Cardiac muscle cell (in vitro differentiated cells and primary cell): ENCODE data around the gene PLEKHH3. TPM values are rescaled to one million over a fixed set of nuclear protein-coding genes. Genes with fewer than 3 reads are reported as not detected.

Experiments used
- DNase-seq, 2 donors: peaks; one replicate each; pipeline versions ENCODE4 v3.0.0 to v3.0.0-alpha.2; 2010 to 2017; ENCODE audit warnings: low read depth in 1 of 2, low spot score in 1 of 2
- H3K27ac ChIP-seq: fragments of 200-600 bp; sonication (generic); 2 replicates; pipeline ENCODE4 v1.5.1; 2016
- H3K27me3 ChIP-seq: fragments of 200-600 bp; sonication (generic); 2 replicates; pipeline ENCODE4 v1.6.0; 2016; ENCODE audit warnings: control low read depth
- H3K36me3 ChIP-seq: fragments of 200-600 bp; sonication (generic); 2 replicates; pipeline ENCODE4 v1.5.1; 2016; ENCODE audit warnings: control low read depth
- H3K4me1 ChIP-seq: fragments of 200-600 bp; sonication (generic); 2 replicates; pipeline ENCODE4 v1.8.1; 2017; ENCODE audit warnings: low read depth, mild to moderate bottlenecking, mixed run types
- H3K4me3 ChIP-seq: fragments of 200-600 bp; sonication (generic); 2 replicates; pipeline ENCODE4 v1.5.1; 2016; ENCODE audit warnings: mild to moderate bottlenecking
- H3K9me3 ChIP-seq: fragments of 200-600 bp; sonication (generic); 2 replicates; pipeline ENCODE4 v1.5.1; 2017; ENCODE audit warnings: low read depth, mild to moderate bottlenecking, control low read depth
- polyA plus RNA-seq: library from polyadenylated mRNA; unstranded; fragments of >200 nt; fragmentation: Nextera tagmentation; extraction: Ambion mirVana; gene quantifications from 2 replicates; pipeline ENCODE4 v1.2.1, GENCODE V29; 2016
- total RNA-seq: library from RNA; depleted of rRNA; stranded (reverse); fragments of >200 nt; gene quantifications from 2 replicates; pipeline ENCODE4 v1.2.3, GENCODE V29; 2016
- TF ChIP-seq, protein P1 (sequence below): IDR thresholded peaks from 2 replicates; pipeline ENCODE4 v1.5.1; 2012; ENCODE audit warnings: low read depth, mild to moderate bottlenecking, low read length

The PLEKHH3 gene
- total and polyA plus RNA-seq, 2 experiments from 2014 or later, result 54.7 to 79.1 TPM

DNA sequence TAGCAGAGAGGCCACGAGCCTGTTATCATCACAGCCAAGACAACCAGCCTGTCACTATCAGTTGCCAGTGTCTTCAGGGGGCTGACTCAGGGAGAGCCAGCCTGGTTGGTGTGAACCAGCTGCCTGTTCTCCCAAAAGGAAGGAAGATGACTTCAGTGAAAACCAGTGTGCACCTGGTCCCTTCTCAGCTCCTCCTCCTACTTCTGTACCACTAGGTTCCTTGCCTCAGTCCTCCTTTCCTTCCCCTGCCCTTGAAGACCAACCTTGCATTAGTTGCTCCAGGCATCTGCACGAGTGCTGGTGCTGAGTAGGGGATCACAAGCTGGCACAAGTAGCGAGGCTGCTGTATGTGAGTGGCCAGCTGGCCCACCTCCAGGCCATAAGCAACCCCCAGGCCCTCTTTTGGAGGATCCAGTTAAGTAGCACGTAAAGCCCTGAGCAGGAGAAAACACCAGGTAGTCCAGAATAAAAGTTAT lies 58.8 kb downstream of the PLEKHH3 start:
- Histone ChIP-seq H3K27ac (peak overlapping the region; percentile 88), H3K9me3 (no peaks in the 10 kb centered on the region), H3K4me3 (no peak overlapping the region), H3K36me3 (peaks cover 15% of the 10 kb centered on the region), H3K27me3 (no peaks in the 10 kb centered on the region), H3K4me1 (peaks cover 15% of the 10 kb centered on the region)
- TF ChIP-seq, protein P1, sequence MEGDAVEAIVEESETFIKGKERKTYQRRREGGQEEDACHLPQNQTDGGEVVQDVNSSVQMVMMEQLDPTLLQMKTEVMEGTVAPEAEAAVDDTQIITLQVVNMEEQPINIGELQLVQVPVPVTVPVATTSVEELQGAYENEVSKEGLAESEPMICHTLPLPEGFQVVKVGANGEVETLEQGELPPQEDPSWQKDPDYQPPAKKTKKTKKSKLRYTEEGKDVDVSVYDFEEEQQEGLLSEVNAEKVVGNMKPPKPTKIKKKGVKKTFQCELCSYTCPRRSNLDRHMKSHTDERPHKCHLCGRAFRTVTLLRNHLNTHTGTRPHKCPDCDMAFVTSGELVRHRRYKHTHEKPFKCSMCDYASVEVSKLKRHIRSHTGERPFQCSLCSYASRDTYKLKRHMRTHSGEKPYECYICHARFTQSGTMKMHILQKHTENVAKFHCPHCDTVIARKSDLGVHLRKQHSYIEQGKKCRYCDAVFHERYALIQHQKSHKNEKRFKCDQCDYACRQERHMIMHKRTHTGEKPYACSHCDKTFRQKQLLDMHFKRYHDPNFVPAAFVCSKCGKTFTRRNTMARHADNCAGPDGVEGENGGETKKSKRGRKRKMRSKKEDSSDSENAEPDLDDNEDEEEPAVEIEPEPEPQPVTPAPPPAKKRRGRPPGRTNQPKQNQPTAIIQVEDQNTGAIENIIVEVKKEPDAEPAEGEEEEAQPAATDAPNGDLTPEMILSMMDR, result no peak
- no peak for DNase-seq

Other genes with a start within 250 kb of the PLEKHH3 start
- gene ATP6V0A1, start 218.1 kb downstream of the PLEKHH3 start, total RNA-seq, result 38.2 and 50.8 TPM in 2 replicates
- gene ATP6V0A1, start 218.1 kb downstream of the PLEKHH3 start, polyA plus RNA-seq, result 43.0 and 44.6 TPM in 2 replicates
- 49.0 and 56.9 TPM in 2 replicates for gene NAGLU, start 140.8 kb downstream of the PLEKHH3 start, total RNA-seq
- 37.1 and 56.9 TPM in 2 replicates for gene NAGLU, start 140.8 kb downstream of the PLEKHH3 start, polyA plus RNA-seq
- 4.3 and 6.0 TPM in 2 replicates for gene HSD17B1, start 124.1 kb downstream of the PLEKHH3 start, total RNA-seq
- gene HSD17B1, start 124.1 kb downstream of the PLEKHH3 start, polyA plus RNA-seq, result 2.8 and 3.0 TPM in 2 replicates
- 32.5 and 43.5 TPM in 2 replicates for gene COASY, start 114.8 kb downstream of the PLEKHH3 start, total RNA-seq
- gene COASY, start 114.8 kb downstream of the PLEKHH3 start, polyA plus RNA-seq, result 74.7 and 97.4 TPM in 2 replicates
- gene MLX, start 109.9 kb downstream of the PLEKHH3 start, total RNA-seq, result 22.4 and 28.1 TPM in 2 replicates
- gene MLX, start 109.9 kb downstream of the PLEKHH3 start, polyA plus RNA-seq, result 37.1 and 47.3 TPM in 2 replicates
- gene PSMC3IP, start 99.3 kb downstream of the PLEKHH3 start, total RNA-seq, result 6.2 and 6.6 TPM in 2 replicates
- 9.1 and 14.0 TPM in 2 replicates for gene PSMC3IP, start 99.3 kb downstream of the PLEKHH3 start, polyA plus RNA-seq
- gene RETREG3, start 67.6 kb downstream of the PLEKHH3 start, total RNA-seq, result 47.7 and 56.4 TPM in 2 replicates
- gene RETREG3, start 67.6 kb downstream of the PLEKHH3 start, polyA plus RNA-seq, result 46.9 and 48.0 TPM in 2 replicates
- 97.2 and 159 TPM in 2 replicates for gene TUBG1, start 67.3 kb downstream of the PLEKHH3 start, total RNA-seq
- 162 and 177 TPM in 2 replicates for gene TUBG1, start 67.3 kb downstream of the PLEKHH3 start, polyA plus RNA-seq
- gene TUBG2, start 17.7 kb downstream of the PLEKHH3 start, total RNA-seq, result 47.1 and 62.7 TPM in 2 replicates
- 67.4 and 83.1 TPM in 2 replicates for gene TUBG2, start 17.7 kb downstream of the PLEKHH3 start, polyA plus RNA-seq
- gene CCR10, start 4.8 kb upstream of the PLEKHH3 start, total RNA-seq, result 5.8 and 13.5 TPM in 2 replicates
- gene CCR10, start 4.8 kb upstream of the PLEKHH3 start, polyA plus RNA-seq, result 16.3 and 21.1 TPM in 2 replicates
- gene CNTNAP1, start 5.5 kb upstream of the PLEKHH3 start, total RNA-seq, result 15.4 and 17.9 TPM in 2 replicates
- 3.5 and 3.9 TPM in 2 replicates for gene CNTNAP1, start 5.5 kb upstream of the PLEKHH3 start, polyA plus RNA-seq
- 19.2 and 33.8 TPM in 2 replicates for gene EZH1, start 68.0 kb upstream of the PLEKHH3 start, total RNA-seq
- gene EZH1, start 68.0 kb upstream of the PLEKHH3 start, polyA plus RNA-seq, result 22.7 and 34.9 TPM in 2 replicates
- gene RAMP2, start 84.2 kb upstream of the PLEKHH3 start, total RNA-seq, result 16.2 and 16.5 TPM in 2 replicates
- 20.6 and 28.0 TPM in 2 replicates for gene RAMP2, start 84.2 kb upstream of the PLEKHH3 start, polyA plus RNA-seq
- gene VPS25, start 96.5 kb upstream of the PLEKHH3 start, total RNA-seq, result 101 and 129 TPM in 2 replicates
- gene VPS25, start 96.5 kb upstream of the PLEKHH3 start, polyA plus RNA-seq, result 133 and 136 TPM in 2 replicates
- gene WNK4, start 103.6 kb upstream of the PLEKHH3 start, total RNA-seq, result 0.04 and 1.6 TPM in 2 replicates
- 0.67 and 0.71 TPM in 2 replicates for gene WNK4, start 103.6 kb upstream of the PLEKHH3 start, polyA plus RNA-seq
- gene COA3, start 121.7 kb upstream of the PLEKHH3 start, total RNA-seq, result 84.1 and 113 TPM in 2 replicates
- gene COA3, start 121.7 kb upstream of the PLEKHH3 start, polyA plus RNA-seq, result 228 and 275 TPM in 2 replicates
- 0.27 TPM in 1 of 2 replicates, not detected in the other for gene CNTD1, start 121.9 kb upstream of the PLEKHH3 start, total RNA-seq
- 2.5 and 3.9 TPM in 2 replicates for gene CNTD1, start 121.9 kb upstream of the PLEKHH3 start, polyA plus RNA-seq
- gene BECN1, start 147.3 kb upstream of the PLEKHH3 start, total RNA-seq, result 64.5 and 112 TPM in 2 replicates
- gene BECN1, start 147.3 kb upstream of the PLEKHH3 start, polyA plus RNA-seq, result 65.2 and 71.5 TPM in 2 replicates
- gene PSME3, start 156.4 kb upstream of the PLEKHH3 start, total RNA-seq, result 59.4 and 72.3 TPM in 2 replicates
- 77.0 and 104 TPM in 2 replicates for gene PSME3, start 156.4 kb upstream of the PLEKHH3 start, polyA plus RNA-seq
- 2.5 and 5.6 TPM in 2 replicates for gene AOC2, start 167.6 kb upstream of the PLEKHH3 start, total RNA-seq
- 2.4 and 4.8 TPM in 2 replicates for gene AOC2, start 167.6 kb upstream of the PLEKHH3 start, polyA plus RNA-seq
- gene AOC3, start 174.2 kb upstream of the PLEKHH3 start, total RNA-seq, result 2.3 and 5.2 TPM in 2 replicates
- gene AOC3, start 174.2 kb upstream of the PLEKHH3 start, polyA plus RNA-seq, result 2.6 and 3.4 TPM in 2 replicates
- gene G6PC1, start 223.8 kb upstream of the PLEKHH3 start, total RNA-seq, result not detected in 2 replicates
- not detected in 2 replicates for gene G6PC1, start 223.8 kb upstream of the PLEKHH3 start, polyA plus RNA-seq